Spleen (tissue), 11 donors: ENCODE data around the gene EVC2. TPM values are rescaled to one million over a fixed set of nuclear protein-coding genes. Genes with fewer than 3 reads are reported as not detected.

ENCODE experiments used
- DNase-seq: peaks from one replicate; pipeline ENCODE4 v3.0.0-alpha.2; 2020
- H3K27ac ChIP-seq, 8 donors: fragments of 200-600 bp; sonication (generic) in 7 of 8; 1 replicate in 4 of 8; 2 replicates in 4 of 8; pipeline versions ENCODE4 v1.5.0 to v1.8.0; 2016 to 2021; ENCODE audit warnings: inconsistent platforms in 4 of 8, mild to moderate bottlenecking in 4 of 8, moderate library complexity in 1 of 8
- H3K27me3 ChIP-seq, 7 donors: fragments of 200-600 bp; sonication (generic) in 6 of 7; replicated peaks in 1 of 7; 1 replicate in 4 of 7; 2 replicates in 3 of 7; pipeline versions ENCODE4 v1.5.0 to v1.8.0; 2016 to 2021; ENCODE audit warnings: inconsistent platforms in 3 of 7, mild to moderate bottlenecking in 1 of 7
- H3K36me3 ChIP-seq, 6 donors: fragments of 200-600 bp; sonication (generic) in 5 of 6; 1 replicate in 4 of 6; 2 replicates in 2 of 6; pipeline versions ENCODE4 v1.5.0 to v1.8.0; 2016 to 2021; ENCODE audit warnings: inconsistent platforms in 2 of 6
- H3K4me1 ChIP-seq, 6 donors: fragments of 200-600 bp; sonication (generic) in 5 of 6; 1 replicate in 3 of 6; 2 replicates in 3 of 6; pipeline versions ENCODE4 v1.5.0 to v1.8.0; 2016 to 2021; ENCODE audit warnings: inconsistent platforms in 3 of 6
- H3K4me3 ChIP-seq, 8 donors: fragments of 200-600 bp; sonication (generic) in 7 of 8; 1 replicate in 4 of 8; 2 replicates in 4 of 8; pipeline versions ENCODE4 v1.5.0 to v1.8.0; 2016 to 2021; ENCODE audit warnings: inconsistent platforms in 4 of 8, mild to moderate bottlenecking in 4 of 8, moderate library complexity in 2 of 8
- H3K9me3 ChIP-seq, 8 donors: fragments of 200-600 bp; sonication (generic) in 7 of 8; 1 replicate in 4 of 8; 2 replicates in 4 of 8; pipeline versions ENCODE4 v1.5.0 to v1.8.0; 2016 to 2021; ENCODE audit warnings: inconsistent platforms in 4 of 8
- CTCF ChIP-seq, 11 experiments: fragments of 200-600 bp in 7 of 11; fragments of 450-650 bp in 4 of 11; sonication (generic) in 4 of 11; IDR thresholded peaks in 8 of 11; conservative IDR thresholded peaks in 3 of 11; 1 replicate in 7 of 11; 2 replicates in 4 of 11; pipeline versions ENCODE4 v1.4.0 to v1.8.0; 2016 to 2021; ENCODE audit warnings: antibody characterized with exemption in 11 of 11, inconsistent platforms in 4 of 11, mild to moderate bottlenecking in 1 of 11
- POLR2A ChIP-seq, 3 donors: fragments of 450-650 bp; IDR thresholded peaks; one replicate each; pipeline ENCODE4 v1.5.1; 2017; ENCODE audit warnings: antibody characterized with exemption in 3 of 3, mild to moderate bottlenecking in 1 of 3
- POLR2AphosphoS5 ChIP-seq, 3 donors: sonication (generic); formaldehyde crosslinking; IDR thresholded peaks; one replicate each; pipeline ENCODE4 v1.5.1; 2017; ENCODE audit warnings: antibody characterized with exemption in 3 of 3
- WGBS, 5 donors: extraction: QIAGEN DNeasy Blood & Tissue Kit in 3 of 5; methylation state at CpG; one replicate each; pipeline versions ENCODE4 v1.1.5 to v1.1.7; 2013 to 2018; 5-methylcytosine and 5-hydroxymethylcytosine counted together
- intact Hi-C: fragments of 100-400 bp; cut with DNase I; formaldehyde crosslinking; loops from one replicate; pipeline ENCODE4 v1.15.0; 2023; ENCODE audit warnings: low total_unique reads
- polyA plus RNA-seq, 3 donors: library from polyadenylated mRNA; stranded (reverse); fragments of 200-250 nt; gene quantifications; one replicate each; pipeline ENCODE4 v1.2.1, GENCODE V29; 2013
- total RNA-seq, 7 donors: library from RNA; depleted of rRNA in 3 of 7; stranded (reverse); fragments of >200 nt in 3 of 7; fragmentation: NEBNext Ultra II Directional in 4 of 7; extraction: Animal tissue kit (Norgen Biotek cat#: 25700) in 4 of 7; gene quantifications; one replicate each; pipeline versions ENCODE4 v1.1.0 to v1.2.1, GENCODE V29; 2016 to 2021
- donor health status: healthy with polysubstance abuse.
- donor health status: DM: no; HTN: no; CAD: no; lungs with moderate emphysema.
- donor health status: DM: no; HTN: no; CAD: no.
- donor health status: Bipolar disorder and iron deficiency.
- donor health status: healthy.
- donor health status: DM: no; HTN: no; CAD: no.
- donor health status: DM: yes; HTN: yes; CAD: no.

Gene EVC2
- total and polyA plus RNA-seq, 10 donors, result 0.30 to 4.4 (median 2.6) TPM

GRCh38 chr4:5664778-5665177 is 43.6 kb downstream of the EVC2 start:
- Histone ChIP-seq H3K4me3 (no peak overlapping the region), H3K27me3 (no peaks in the 10 kb centered on the region), H3K36me3 (peaks cover 0 to 19% (median 2%) of the 10 kb centered on the region in 6 donors), H3K9me3 (peaks cover 0 to 48% (median 34%) of the 10 kb centered on the region in 8 donors), H3K27ac (no peak overlapping the region), H3K4me1 (no peaks in the 10 kb centered on the region)
- DNase-seq, result no peak
- intact Hi-C loops, result no loop called here
- TF ChIP-seq POLR2AphosphoS5 (IDR thresholded peaks at IDR 0.05), result no peak
- TF ChIP-seq CTCF (IDR thresholded peaks at IDR 0.05 in 8 of 11, conservative IDR thresholded peaks at IDR 0.05 in 3 of 11), result no peak
- TF ChIP-seq POLR2A (IDR thresholded peaks at IDR 0.05), result no peak
- WGBS, 5 donors, result 91 to 95% (median 93%) methylated on average over 12 of the region's 12 CpGs

DNA sequence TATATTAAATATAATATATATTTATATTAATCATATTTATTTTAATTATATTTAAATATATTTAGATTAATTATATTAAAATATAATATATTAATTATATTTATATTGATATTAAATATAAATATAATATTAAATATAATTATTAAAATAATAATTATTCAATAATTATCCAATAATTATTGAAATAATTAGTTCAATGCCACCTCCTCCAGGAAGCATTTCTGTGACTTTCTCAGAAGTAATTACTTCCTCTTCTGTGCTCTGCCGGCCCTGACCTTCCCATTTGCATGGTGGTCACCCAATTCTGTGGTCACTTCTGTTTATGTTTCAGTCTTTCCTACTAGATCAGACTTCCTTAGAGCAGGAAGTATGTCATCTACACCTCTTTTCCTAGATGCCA is 45.8 kb downstream of the EVC2 start:
- no peaks in the 10 kb centered on the region for H3K27me3 ChIP-seq
- no peaks in the 10 kb centered on the region for H3K4me1 ChIP-seq
- no peak overlapping the region for H3K27ac ChIP-seq
- intact Hi-C loops, result no loop called here
- TF ChIP-seq POLR2AphosphoS5 (IDR thresholded peaks at IDR 0.05) (no peak), CTCF (IDR thresholded peaks at IDR 0.05 in 8 of 11, conservative IDR thresholded peaks at IDR 0.05 in 3 of 11) (no peak), POLR2A (IDR thresholded peaks at IDR 0.05) (no peak)
- H3K36me3 ChIP-seq, result peaks cover 0 to 19% (median 2%) of the 10 kb centered on the region in 6 donors
- no peak for DNase-seq
- 28 to 42% (median 31%) methylated on average over 1 of the region's 1 CpG for WGBS, 5 donors
- H3K4me3 ChIP-seq, result no peak overlapping the region
- peaks cover 0 to 38% (median 30%) of the 10 kb centered on the region in 8 donors for H3K9me3 ChIP-seq

GRCh38 chr4:5661237-5661636 is 47.1 kb downstream of the EVC2 start:
- Histone ChIP-seq H3K36me3 (peaks cover 0 to 19% (median 2%) of the 10 kb centered on the region in 6 donors), H3K4me1 (no peaks in the 10 kb centered on the region), H3K4me3 (no peak overlapping the region), H3K27me3 (no peaks in the 10 kb centered on the region), H3K27ac (no peak overlapping the region), H3K9me3 (peaks cover 0 to 25% (median 20%) of the 10 kb centered on the region in 8 donors)
- no peak for DNase-seq
- intact Hi-C loops, result no loop called here
- TF ChIP-seq CTCF (IDR thresholded peaks at IDR 0.05 in 8 of 11, conservative IDR thresholded peaks at IDR 0.05 in 3 of 11) (no peak), POLR2A (IDR thresholded peaks at IDR 0.05) (no peak), POLR2AphosphoS5 (IDR thresholded peaks at IDR 0.05) (no peak)
- 79 to 86% (median 85%) methylated on average over 4 of the region's 4 CpGs for WGBS, 5 donors

DNA sequence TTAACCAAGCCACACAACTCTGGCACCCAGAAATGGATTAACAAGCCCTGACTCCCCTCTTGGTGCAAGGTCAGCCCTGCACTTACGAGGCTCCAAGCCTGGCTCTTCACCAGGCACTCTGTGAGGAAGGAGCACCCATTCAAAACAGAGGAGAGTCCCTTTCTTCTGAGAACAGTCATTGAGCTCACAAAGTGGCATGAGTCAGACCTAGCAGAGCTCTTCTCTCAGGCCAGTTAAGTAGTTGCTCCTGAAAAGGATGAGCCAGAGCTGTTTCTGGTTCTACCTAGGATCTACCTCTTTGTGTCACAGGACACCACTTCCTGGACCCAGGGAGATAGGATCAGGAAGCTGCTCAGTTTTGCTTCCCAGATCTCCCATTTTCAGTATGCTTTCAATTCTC is 48.2 kb downstream of the EVC2 start:
- intact Hi-C loops, result no loop called here
- Histone ChIP-seq H3K27ac (no peak overlapping the region), H3K36me3 (peaks cover 0 to 16% (median 2%) of the 10 kb centered on the region in 6 donors), H3K4me3 (no peak overlapping the region), H3K9me3 (peaks cover 0 to 16% (median 13%) of the 10 kb centered on the region in 8 donors), H3K27me3 (no peaks in the 10 kb centered on the region), H3K4me1 (no peaks in the 10 kb centered on the region)
- TF ChIP-seq CTCF (IDR thresholded peaks at IDR 0.05 in 8 of 11, conservative IDR thresholded peaks at IDR 0.05 in 3 of 11), result no peak
- TF ChIP-seq POLR2AphosphoS5 (IDR thresholded peaks at IDR 0.05), result no peak
- no peak for TF ChIP-seq POLR2A (IDR thresholded peaks at IDR 0.05)
- WGBS, 5 donors, result 62 to 83% (median 71%) methylated on average over 1 of the region's 1 CpG
- no peak for DNase-seq
